B cell (primary cell): ENCODE data around the gene HAGH. TPM values are rescaled to one million over a fixed set of nuclear protein-coding genes. Genes with fewer than 3 reads are reported as not detected.

ENCODE experiments used
- ATAC-seq: fragments of 200-7000 bp; cut with Tn5 transposase; one replicate; pipeline ENCODE4 v1.10.0; 2021; ENCODE audit warnings: low read depth, mild to moderate bottlenecking, moderate number of reproducible peaks, moderate library complexity
- CTCF ChIA-PET: fragments of 350-600 bp; sonication (Branson Sonifier 250); formaldehyde crosslinking; loops from one replicate; lab custom pipeline; 2021; ENCODE audit warnings: antibody characterized with exemption, inconsistent platforms; lab: Charles Lee
- POLR2A ChIA-PET: fragments of 350-600 bp; sonication (Branson Sonifier 250); formaldehyde crosslinking; loops from one replicate; lab custom pipeline; 2021; ENCODE audit warnings: antibody characterized with exemption; lab: Charles Lee
- DNase-seq: peaks from one replicate; pipeline ENCODE4 v3.0.0; 2013
- H2AFZ ChIP-seq: 2 replicates; pipeline ENCODE4 v1.6.1; 2012; ENCODE audit warnings: mild to moderate bottlenecking, low read depth, low read length; ENCODE audit not compliant: insufficient read depth, poor library complexity, severe bottlenecking
- H3K27ac ChIP-seq, 2 donors: 1 replicate in 1 of 2; 2 replicates in 1 of 2; pipeline ENCODE4 v1.5.1; 2012 to 2013; ENCODE audit warnings: low read length in 2 of 2, mild to moderate bottlenecking in 2 of 2, moderate library complexity in 1 of 2
- H3K27me3 ChIP-seq, 4 experiments: fragments of 200-600 bp in 1 of 4; sonication (generic) in 1 of 4; replicated peaks in 1 of 4; 1 replicate in 2 of 4; 2 replicates in 2 of 4; pipeline versions ENCODE4 v1.6.1 to v1.7.0; 2013 to 2016; ENCODE audit warnings: low read length in 3 of 4, mild to moderate bottlenecking in 2 of 4, mixed read lengths in 1 of 4, moderate library complexity in 1 of 4; ENCODE audit not compliant: insufficient read depth in 4 of 4, control insufficient read depth in 3 of 4; ENCODE audit errors: control extremely low read depth in 1 of 4
- H3K36me3 ChIP-seq, 2 experiments: replicated peaks in 1 of 2; 1 replicate in 1 of 2; 2 replicates in 1 of 2; pipeline versions ENCODE4 v1.6.1 to v1.7.1; 2013; ENCODE audit warnings: low read length in 1 of 2; ENCODE audit not compliant: insufficient read depth in 2 of 2, control insufficient read depth in 1 of 2; ENCODE audit errors: control extremely low read depth in 1 of 2, extremely low read depth in 1 of 2
- H3K4me1 ChIP-seq, 2 donors: fragments of 200-600 bp in 1 of 2; sonication (generic) in 1 of 2; 1 replicate in 1 of 2; 2 replicates in 1 of 2; pipeline versions ENCODE4 v1.5.1 to v1.6.1; 2013 to 2017; ENCODE audit warnings: low read length in 2 of 2; ENCODE audit not compliant: control insufficient read depth in 2 of 2, insufficient read depth in 2 of 2
- H3K4me2 ChIP-seq: replicated peaks from 2 replicates; pipeline ENCODE3; 2012; ENCODE audit warnings: mild to moderate bottlenecking, low read depth, low read length; ENCODE audit not compliant: poor library complexity, severe bottlenecking
- H3K4me3 ChIP-seq, 5 experiments: fragments of 200-600 bp in 1 of 5; sonication (generic) in 1 of 5; 1 replicate in 3 of 5; 2 replicates in 2 of 5; pipeline versions ENCODE4 v1.5.1 to v1.7.0; 2011 to 2016; ENCODE audit warnings: low read length in 4 of 5, mild to moderate bottlenecking in 4 of 5, low read depth in 2 of 5, control low read depth in 1 of 5, moderate library complexity in 1 of 5; ENCODE audit not compliant: insufficient read depth in 1 of 5; ENCODE audit errors: control extremely low read depth in 1 of 5, extremely low read depth in 1 of 5
- H3K79me2 ChIP-seq: fragments of 200-600 bp; sonication (generic); one replicate; pipeline ENCODE4 v1.6.0; 2016; ENCODE audit warnings: low read length; ENCODE audit not compliant: control insufficient read depth, insufficient read depth
- H3K9ac ChIP-seq: fragments of 200-600 bp; sonication (generic); 2 replicates; pipeline ENCODE4 v1.6.1; 2017; ENCODE audit warnings: mild to moderate bottlenecking, low read length, moderate library complexity
- H3K9me3 ChIP-seq, 3 donors: one replicate each; pipeline versions ENCODE4 v1.6.1 to v1.7.1; 2013; ENCODE audit warnings: low read length in 2 of 3; ENCODE audit not compliant: control insufficient read depth in 2 of 3, insufficient read depth in 1 of 3; ENCODE audit errors: control extremely low read depth in 1 of 3
- H4K20me1 ChIP-seq: 2 replicates; pipeline ENCODE4 v1.6.0; 2012; ENCODE audit warnings: mild to moderate bottlenecking, low read length; ENCODE audit not compliant: insufficient read depth, control insufficient read depth, poor library complexity, severe bottlenecking
- H3K27ac Mint-ChIP-seq: one replicate; pipeline ENCODE4 v1.8.0; 2021; ENCODE audit warnings: mixed read lengths
- H3K27me3 Mint-ChIP-seq: one replicate; pipeline ENCODE4 v1.8.0; 2021; ENCODE audit warnings: mixed read lengths
- H3K4me1 Mint-ChIP-seq: one replicate; pipeline ENCODE4 v1.8.0; 2021; ENCODE audit warnings: mixed read lengths
- H3K4me3 Mint-ChIP-seq: one replicate; pipeline ENCODE4 v1.8.0; 2021; ENCODE audit warnings: mixed read lengths
- H3K9me3 Mint-ChIP-seq: one replicate; pipeline ENCODE4 v1.8.0; 2022; ENCODE audit warnings: mixed read lengths; ENCODE audit not compliant: insufficient read depth
- EZH2 ChIP-seq: IDR thresholded peaks from 2 replicates; pipeline ENCODE4 v1.6.1; 2012; ENCODE audit warnings: borderline replicate concordance, low read depth, mild to moderate bottlenecking, moderate library complexity, low read length; ENCODE audit not compliant: insufficient read depth, poor library complexity, severe bottlenecking
- WGBS: methylation state at CpG from one replicate; pipeline ENCODE4 v1.1.5; 2013; ENCODE audit warnings: missing lambda C conversion rate; ENCODE audit not compliant: insufficient coverage; 5-methylcytosine and 5-hydroxymethylcytosine counted together
- intact Hi-C: fragments of 100-400 bp; cut with micrococcal nuclease; formaldehyde crosslinking; loops from one replicate; pipeline ENCODE4 v1.10.0; 2022
- polyA plus RNA-seq: library from polyadenylated mRNA; depleted of rRNA; stranded (reverse); fragments of >200 nt; gene quantifications from 2 replicates; pipeline ENCODE4 v1.2.3, GENCODE V29; 2012
- total RNA-seq, 2 donors: library from RNA; stranded (reverse); fragments of 120-200 nt in 1 of 2; gene quantifications; 1 replicate in 1 of 2; 2 replicates in 1 of 2; pipeline versions ENCODE4 v1.2.3 to v1.2.4, GENCODE V29; 2013 to 2022
- TF ChIP-seq, protein P1 (sequence below): fragments of 200-600 bp; IDR thresholded peaks from one replicate; pipeline ENCODE4 v1.8.0; 2022; ENCODE audit warnings: antibody characterized with exemption, mild to moderate bottlenecking

Gene HAGH
- total and polyA plus RNA-seq, 2 donors (not counting 1 experiment from before 2014, with no cell fraction given) = 50.6 to 74.2 TPM

DNA sequence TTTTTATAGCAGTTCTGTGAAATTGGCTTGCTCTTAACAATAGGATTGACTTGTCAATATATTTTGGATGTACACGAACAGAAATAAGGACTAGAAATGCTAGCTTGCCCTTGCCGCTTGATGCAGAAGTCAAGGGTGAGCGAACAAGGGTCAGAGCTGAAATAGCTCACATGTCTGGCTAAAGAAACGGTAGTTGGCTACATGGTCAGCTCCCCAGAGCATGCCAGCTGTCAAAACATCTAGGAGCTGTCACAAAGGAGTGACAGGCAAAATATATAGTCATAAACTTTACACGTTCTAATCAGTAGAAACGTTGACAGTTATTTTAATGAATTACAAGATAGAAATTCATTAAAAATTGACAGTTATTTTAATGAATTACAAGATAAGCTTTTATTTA, 48.2 kb upstream of the HAGH start:
- Histone ChIP-seq H3K79me2 (no peaks in the 10 kb centered on the region), H4K20me1 (no peaks in the 10 kb centered on the region), H3K4me2 (no peak overlapping the region), H3K4me3 (no peak overlapping the region), H3K27ac (no peak overlapping the region), H3K27me3 (peaks cover 0 to 29% (median 7%) of the 10 kb centered on the region in 4 experiments), H3K9ac (no peak overlapping the region), H3K36me3 (no peaks in the 10 kb centered on the region), H3K4me1 (peaks cover 0 to 8% of the 10 kb centered on the region in 2 donors), H3K9me3 (peaks cover 0 to 8% (median 0%) of the 10 kb centered on the region in 3 donors), H2AFZ (no peak overlapping the region)
- no peak overlapping the region for H3K4me3 Mint-ChIP-seq
- no peaks in the 10 kb centered on the region for H3K9me3 Mint-ChIP-seq
- intact Hi-C loops = no loop called here
- CTCF ChIA-PET = no interaction called here
- H3K27me3 Mint-ChIP-seq = peaks cover 28% of the 10 kb centered on the region
- DNase-seq (no peak), ATAC-seq (no peak)
- 63% methylated on average over 4 of the region's 6 CpGs for WGBS
- H3K4me1 Mint-ChIP-seq = no peaks in the 10 kb centered on the region
- TF ChIP-seq EZH2 = no peak
- TF ChIP-seq, protein P1, sequence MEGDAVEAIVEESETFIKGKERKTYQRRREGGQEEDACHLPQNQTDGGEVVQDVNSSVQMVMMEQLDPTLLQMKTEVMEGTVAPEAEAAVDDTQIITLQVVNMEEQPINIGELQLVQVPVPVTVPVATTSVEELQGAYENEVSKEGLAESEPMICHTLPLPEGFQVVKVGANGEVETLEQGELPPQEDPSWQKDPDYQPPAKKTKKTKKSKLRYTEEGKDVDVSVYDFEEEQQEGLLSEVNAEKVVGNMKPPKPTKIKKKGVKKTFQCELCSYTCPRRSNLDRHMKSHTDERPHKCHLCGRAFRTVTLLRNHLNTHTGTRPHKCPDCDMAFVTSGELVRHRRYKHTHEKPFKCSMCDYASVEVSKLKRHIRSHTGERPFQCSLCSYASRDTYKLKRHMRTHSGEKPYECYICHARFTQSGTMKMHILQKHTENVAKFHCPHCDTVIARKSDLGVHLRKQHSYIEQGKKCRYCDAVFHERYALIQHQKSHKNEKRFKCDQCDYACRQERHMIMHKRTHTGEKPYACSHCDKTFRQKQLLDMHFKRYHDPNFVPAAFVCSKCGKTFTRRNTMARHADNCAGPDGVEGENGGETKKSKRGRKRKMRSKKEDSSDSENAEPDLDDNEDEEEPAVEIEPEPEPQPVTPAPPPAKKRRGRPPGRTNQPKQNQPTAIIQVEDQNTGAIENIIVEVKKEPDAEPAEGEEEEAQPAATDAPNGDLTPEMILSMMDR = no peak
- H3K27ac Mint-ChIP-seq = no peak overlapping the region
- POLR2A ChIA-PET = no interaction called here

DNA sequence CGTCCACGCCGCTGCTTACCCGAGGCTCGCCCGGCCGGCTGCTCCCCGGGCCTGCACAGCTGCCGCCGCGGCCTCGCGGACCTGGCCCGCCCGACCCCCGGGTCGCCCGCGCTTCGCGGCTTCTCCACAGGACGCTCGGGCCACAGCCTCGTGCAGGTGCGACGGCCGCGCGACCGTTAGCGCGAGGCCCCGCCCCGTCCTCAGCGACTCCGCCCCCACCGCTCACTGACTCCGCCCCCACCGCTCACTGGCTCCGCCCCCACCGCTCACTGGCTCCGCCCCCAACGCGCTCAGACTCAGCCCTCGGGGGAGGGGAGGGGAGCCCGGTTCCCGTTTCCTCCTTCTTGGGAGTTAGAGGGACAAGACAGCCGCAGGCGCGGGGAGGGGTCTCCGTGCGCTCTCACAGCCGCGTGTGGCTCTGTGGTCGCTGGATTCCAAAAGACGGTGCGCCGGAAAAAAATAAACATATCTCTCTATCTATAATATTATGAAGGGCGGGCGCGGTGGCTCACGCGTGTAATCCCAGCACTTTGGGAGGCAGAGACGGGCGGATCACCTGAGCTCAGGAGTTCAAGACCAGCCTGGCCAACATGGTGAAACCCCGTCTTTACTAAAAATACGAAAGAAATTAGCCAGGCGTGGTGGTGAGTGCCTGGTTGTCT, 45.5 kb upstream of the HAGH start, which contains the start of gene MEIOB:
MEIOB (minus strand) TSS at position 191 of the 662 bp plus-strand sequence. CDS start 3,989 bp downstream, outside the sequence.
- ChIA-PET POLR2A (no interaction called here), CTCF (no interaction called here)
- no peak within 1 kb of the TSS for H3K4me3 Mint-ChIP-seq
- Histone ChIP-seq H3K9me3 (peaks cover 0 to 8% (median 0%) of the 10 kb centered on the region in 3 donors), H3K4me2 (peak within 1 kb of the TSS; percentile 65), H2AFZ (peak within 1 kb of the TSS; percentile 27), H3K9ac (peak within 1 kb of the TSS; percentile 19), H3K36me3 (no peaks in the 10 kb centered on the region), H3K4me3 (peak within 1 kb of the TSS in 1 of 5 experiments; percentile 14), H3K27me3 (peaks cover 0 to 21% (median 5%) of the 10 kb centered on the region in 4 experiments), H4K20me1 (no peaks in the 10 kb centered on the region), H3K79me2 (no peaks in the 10 kb centered on the region), H3K27ac (no peak within 1 kb of the TSS), H3K4me1 (peaks cover 0 to 8% of the 10 kb centered on the region in 2 donors)
- TF ChIP-seq, protein P1 = no peak
- TF ChIP-seq EZH2 = no peak
- H3K9me3 Mint-ChIP-seq = no peaks in the 10 kb centered on the region
- peaks cover 14% of the 10 kb centered on the region for H3K27me3 Mint-ChIP-seq
- H3K4me1 Mint-ChIP-seq = no peaks in the 10 kb centered on the region
- no peak within 1 kb of the TSS for H3K27ac Mint-ChIP-seq
- intact Hi-C loops = no loop called here
- DNase-seq = peak; percentile 48
- WGBS = 27% methylated on average over 47 of the region's 68 CpGs
- ATAC-seq = peak; percentile 24
